ENCODE measurements around the gene TJP2. TPM values are rescaled to one million over a fixed set of nuclear protein-coding genes. Genes with fewer than 3 reads are reported as not detected.
A peak's percentile ranks its signal among the peaks of the same experiment; 100 is the strongest.

Gene TJP2
- total RNA-seq, 1 donor from 2014 or later: 254 TPM

GRCh38 chr9:69236188-69236587 lies 62.1 kb downstream of the TJP2 start:
- Mint-ChIP-seq H3K4me1 (ENCODE audit: low read depth) (no peaks in the 10 kb centered on the region), H3K36me3 (ENCODE audit: insufficient read depth) (peaks cover 31% of the 10 kb centered on the region), H3K27ac (peak overlapping the region; percentile 33), H3K27me3 (no peaks in the 10 kb centered on the region), H3K9me3 (ENCODE audit: low read depth) (no peaks in the 10 kb centered on the region), H3K4me3 (ENCODE audit: low read depth) (no peak overlapping the region)
- no peak for DNase-seq (ENCODE audit: low spot score, unreplicated experiment)
- TF ChIP-seq, protein P1, sequence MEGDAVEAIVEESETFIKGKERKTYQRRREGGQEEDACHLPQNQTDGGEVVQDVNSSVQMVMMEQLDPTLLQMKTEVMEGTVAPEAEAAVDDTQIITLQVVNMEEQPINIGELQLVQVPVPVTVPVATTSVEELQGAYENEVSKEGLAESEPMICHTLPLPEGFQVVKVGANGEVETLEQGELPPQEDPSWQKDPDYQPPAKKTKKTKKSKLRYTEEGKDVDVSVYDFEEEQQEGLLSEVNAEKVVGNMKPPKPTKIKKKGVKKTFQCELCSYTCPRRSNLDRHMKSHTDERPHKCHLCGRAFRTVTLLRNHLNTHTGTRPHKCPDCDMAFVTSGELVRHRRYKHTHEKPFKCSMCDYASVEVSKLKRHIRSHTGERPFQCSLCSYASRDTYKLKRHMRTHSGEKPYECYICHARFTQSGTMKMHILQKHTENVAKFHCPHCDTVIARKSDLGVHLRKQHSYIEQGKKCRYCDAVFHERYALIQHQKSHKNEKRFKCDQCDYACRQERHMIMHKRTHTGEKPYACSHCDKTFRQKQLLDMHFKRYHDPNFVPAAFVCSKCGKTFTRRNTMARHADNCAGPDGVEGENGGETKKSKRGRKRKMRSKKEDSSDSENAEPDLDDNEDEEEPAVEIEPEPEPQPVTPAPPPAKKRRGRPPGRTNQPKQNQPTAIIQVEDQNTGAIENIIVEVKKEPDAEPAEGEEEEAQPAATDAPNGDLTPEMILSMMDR (IDR thresholded peaks at IDR 0.05; ENCODE audit: unreplicated experiment): no peak

DNA sequence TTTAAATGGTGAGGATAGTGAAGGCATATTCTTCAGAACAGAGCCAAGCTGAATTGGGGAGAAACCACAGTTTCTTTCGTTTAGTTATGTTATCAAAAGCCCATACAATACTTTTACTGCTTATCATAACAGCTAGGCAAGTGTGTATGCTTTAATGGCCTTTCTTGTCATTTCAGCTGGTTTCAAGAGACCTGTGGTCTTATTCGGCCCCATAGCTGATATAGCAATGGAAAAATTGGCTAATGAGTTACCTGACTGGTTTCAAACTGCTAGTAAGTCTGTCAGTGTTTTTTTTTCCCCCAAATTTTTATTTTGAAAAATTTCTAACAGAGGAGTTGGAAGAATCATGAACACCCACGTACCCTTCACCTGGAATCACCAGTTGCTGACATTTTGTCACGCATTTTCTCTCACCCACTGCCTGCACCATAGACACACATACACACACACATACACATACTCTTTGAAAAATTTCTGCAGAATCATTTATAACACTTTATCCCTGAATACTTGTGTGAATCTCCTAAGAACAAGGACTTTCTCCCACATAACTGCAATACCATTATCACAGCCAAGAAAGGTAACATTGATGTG lies 63.7 kb downstream of the TJP2 start:
- H3K4me3 Mint-ChIP-seq (ENCODE audit: low read depth): no peak overlapping the region
- H3K36me3 Mint-ChIP-seq (ENCODE audit: insufficient read depth): peaks cover 35% of the 10 kb centered on the region
- TF ChIP-seq, protein P1 (IDR thresholded peaks at IDR 0.05; ENCODE audit: unreplicated experiment): no peak
- no peak for DNase-seq (ENCODE audit: low spot score, unreplicated experiment)
- no peaks in the 10 kb centered on the region for H3K27me3 Mint-ChIP-seq
- H3K9me3 Mint-ChIP-seq (ENCODE audit: low read depth): no peaks in the 10 kb centered on the region
- no peak overlapping the region for H3K27ac Mint-ChIP-seq
- H3K4me1 Mint-ChIP-seq (ENCODE audit: low read depth): no peaks in the 10 kb centered on the region

- peaks cover 34% of the 10 kb centered on the region for H3K36me3 Mint-ChIP-seq (ENCODE audit: insufficient read depth)
- no peak for DNase-seq (ENCODE audit: low spot score, unreplicated experiment)
- no peaks in the 10 kb centered on the region for H3K9me3 Mint-ChIP-seq (ENCODE audit: low read depth)
- no peak overlapping the region for H3K4me3 Mint-ChIP-seq (ENCODE audit: low read depth)
- no peaks in the 10 kb centered on the region for H3K27me3 Mint-ChIP-seq
- no peaks in the 10 kb centered on the region for H3K4me1 Mint-ChIP-seq (ENCODE audit: low read depth)
- no peak overlapping the region for H3K27ac Mint-ChIP-seq
- TF ChIP-seq, protein P1 (IDR thresholded peaks at IDR 0.05; ENCODE audit: unreplicated experiment): no peak
These were observed 69.0 kb downstream of the TJP2 start for GRCh38 chr9:69243116-69243515.

DNA sequence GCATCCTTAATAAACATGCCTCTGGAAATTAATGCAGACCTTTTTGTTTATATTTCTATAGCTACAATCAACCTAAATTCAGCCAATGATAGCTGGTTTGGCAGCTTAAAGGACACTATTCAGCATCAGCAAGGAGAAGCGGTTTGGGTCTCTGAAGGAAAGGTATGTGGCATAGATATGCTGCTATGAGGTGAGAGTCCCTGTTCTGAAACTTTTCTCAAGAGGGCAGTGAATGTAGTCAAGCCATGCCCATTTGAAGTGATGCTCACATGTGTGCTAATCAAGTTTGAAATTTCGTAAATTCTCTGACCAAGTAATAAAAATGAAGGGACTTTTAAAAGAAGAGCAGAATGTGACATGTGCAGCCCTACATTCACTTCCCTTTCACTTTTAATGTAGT lies 72.6 kb downstream of the TJP2 start:
- no peak overlapping the region for H3K27ac Mint-ChIP-seq
- H3K4me3 Mint-ChIP-seq (ENCODE audit: low read depth): no peak overlapping the region
- H3K27me3 Mint-ChIP-seq: no peaks in the 10 kb centered on the region
- H3K36me3 Mint-ChIP-seq (ENCODE audit: insufficient read depth): peaks cover 41% of the 10 kb centered on the region
- TF ChIP-seq, protein P1 (IDR thresholded peaks at IDR 0.05; ENCODE audit: unreplicated experiment): no peak
- H3K4me1 Mint-ChIP-seq (ENCODE audit: low read depth): no peaks in the 10 kb centered on the region
- DNase-seq (ENCODE audit: low spot score, unreplicated experiment): no peak
- H3K9me3 Mint-ChIP-seq (ENCODE audit: low read depth): no peaks in the 10 kb centered on the region

DNA sequence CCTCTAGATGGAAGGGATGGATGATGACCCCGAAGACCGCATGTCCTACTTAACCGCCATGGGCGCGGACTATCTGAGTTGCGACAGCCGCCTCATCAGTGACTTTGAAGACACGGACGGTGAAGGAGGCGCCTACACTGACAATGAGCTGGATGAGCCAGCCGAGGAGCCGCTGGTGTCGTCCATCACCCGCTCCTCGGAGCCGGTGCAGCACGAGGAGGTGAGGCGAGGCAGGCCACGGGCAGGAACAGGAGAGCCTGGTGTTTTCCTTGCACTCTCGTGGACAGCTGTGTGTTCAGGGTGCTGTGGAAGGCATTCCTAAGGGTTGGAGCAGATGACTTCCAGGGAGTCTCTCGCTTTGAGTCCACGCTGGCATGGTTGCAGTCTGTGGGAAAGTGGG lies 73.9 kb downstream of the TJP2 start:
- no peak for DNase-seq (ENCODE audit: low spot score, unreplicated experiment)
- H3K36me3 Mint-ChIP-seq (ENCODE audit: insufficient read depth): peaks cover 41% of the 10 kb centered on the region
- H3K27ac Mint-ChIP-seq: no peak overlapping the region

More for the DNA sequence above, 73.9 kb downstream of the TJP2 start:
- no peaks in the 10 kb centered on the region for H3K27me3 Mint-ChIP-seq
- no peaks in the 10 kb centered on the region for H3K4me1 Mint-ChIP-seq (ENCODE audit: low read depth)
- no peaks in the 10 kb centered on the region for H3K9me3 Mint-ChIP-seq (ENCODE audit: low read depth)
- TF ChIP-seq, protein P1 (IDR thresholded peaks at IDR 0.05; ENCODE audit: unreplicated experiment): no peak
- H3K4me3 Mint-ChIP-seq (ENCODE audit: low read depth): no peak overlapping the region

Measured in progenitor cell of endocrine pancreas (in vitro differentiated cells).